Neural cell (in vitro differentiated cells): ENCODE measurements around the gene TRIO. TPM values are rescaled to one million over a fixed set of nuclear protein-coding genes. Genes with fewer than 3 reads are reported as not detected.

Source experiments
- H2AFZ ChIP-seq: fragments of 200-600, 300-800 bp; sonication (generic), shearing (Covaris generic); 2 replicates; pipeline ENCODE4 v1.6.0; 2014; ENCODE audit warnings: low read depth, mild to moderate bottlenecking, antibody characterized with exemption, low read length, moderate library complexity
- H3F3A ChIP-seq: fragments of 200-600 bp; shearing (Covaris generic); 2 replicates; pipeline ENCODE4 v1.6.1; 2016; ENCODE audit warnings: mild to moderate bottlenecking, moderate library complexity, mixed read lengths, antibody characterized with exemption, low read length; ENCODE audit not compliant: insufficient read depth, poor library complexity, severe bottlenecking
- H3K27ac ChIP-seq: fragments of 200-600, 300-800 bp; sonication (generic), shearing (Covaris generic); 2 replicates; pipeline ENCODE4 v1.5.1; 2014; ENCODE audit warnings: mild to moderate bottlenecking, low read length, moderate library complexity
- H3K27me3 ChIP-seq: fragments of 300-800, 200-600 bp; sonication (generic), shearing (Covaris generic); 2 replicates; pipeline ENCODE4 v1.6.0; 2014; ENCODE audit warnings: mild to moderate bottlenecking, low read depth, low read length, moderate library complexity; ENCODE audit not compliant: insufficient read depth
- H3K36me3 ChIP-seq: fragments of 300-800, 200-600 bp; sonication (generic), shearing (Covaris generic); 2 replicates; pipeline ENCODE4 v1.5.1; 2014; ENCODE audit warnings: mild to moderate bottlenecking, antibody characterized with exemption, low read length, moderate library complexity; ENCODE audit not compliant: insufficient read depth
- H3K4me2 ChIP-seq: fragments of 300-800, 200-600 bp; sonication (generic), shearing (Covaris generic); 2 replicates; pipeline ENCODE4 v1.6.0; 2014; ENCODE audit warnings: mild to moderate bottlenecking, low read length
- H3K4me3 ChIP-seq: fragments of 300-800, 200-600 bp; sonication (generic), shearing (Covaris generic); 2 replicates; pipeline ENCODE4 v1.5.1; 2014; ENCODE audit warnings: mild to moderate bottlenecking, low read length, moderate library complexity
- H3K79me2 ChIP-seq: fragments of 200-600 bp; shearing (Covaris generic); replicated peaks from 2 replicates; pipeline ENCODE4 v1.6.0; 2014; ENCODE audit warnings: mild to moderate bottlenecking, low read length, moderate library complexity; ENCODE audit not compliant: insufficient read depth
- H3K9ac ChIP-seq: fragments of 300-800, 200-600 bp; sonication (generic), shearing (Covaris generic); 2 replicates; pipeline ENCODE4 v1.6.1; 2016; ENCODE audit warnings: mild to moderate bottlenecking, low read length, mixed read lengths
- H3K9me2 ChIP-seq: fragments of 200-600 bp; shearing (Covaris generic); 2 replicates; pipeline ENCODE4 v1.6.1; 2016; ENCODE audit warnings: mild to moderate bottlenecking, low read length, mixed read lengths; ENCODE audit not compliant: insufficient read depth
- H3K9me3 ChIP-seq: fragments of 200-600, 300-800 bp; sonication (generic), shearing (Covaris generic); 2 replicates; pipeline ENCODE4 v1.6.1; 2016; ENCODE audit warnings: mild to moderate bottlenecking, mixed run types, low read length, moderate library complexity, mixed read lengths
- H4K20me1 ChIP-seq: fragments of 200-600 bp; shearing (Covaris generic); 2 replicates; pipeline ENCODE4 v1.6.1; 2016; ENCODE audit warnings: mild to moderate bottlenecking, mixed run types; ENCODE audit not compliant: insufficient read depth
- CTCF ChIP-seq: fragments of 450-650 bp; IDR thresholded peaks from 2 replicates; pipeline ENCODE4 v1.5.1; 2014; ENCODE audit warnings: antibody characterized with exemption, mild to moderate bottlenecking, moderate library complexity; ENCODE audit not compliant: poor library complexity, severe bottlenecking
- EP300 ChIP-seq: fragments of 450-650 bp; conservative IDR thresholded peaks from 2 replicates; pipeline ENCODE4 v1.6.1; 2014; ENCODE audit warnings: antibody characterized with exemption, mild to moderate bottlenecking, moderate library complexity; ENCODE audit not compliant: poor library complexity, severe bottlenecking
- EZH2 ChIP-seq: fragments of 200-600, 300-800 bp; shearing (Covaris generic), sonication (generic); IDR thresholded peaks from 2 replicates; pipeline ENCODE4 v1.6.1; 2014; ENCODE audit warnings: antibody characterized with exemption, low read length, borderline replicate concordance, mild to moderate bottlenecking; ENCODE audit not compliant: insufficient read depth, poor library complexity, severe bottlenecking
- MXI1 ChIP-seq: fragments of 450-650 bp; conservative IDR thresholded peaks from 2 replicates; pipeline ENCODE4 v1.6.1; 2014; ENCODE audit warnings: antibody characterized with exemption, mild to moderate bottlenecking; ENCODE audit not compliant: poor library complexity, severe bottlenecking
- POLR2AphosphoS5 ChIP-seq: IDR thresholded peaks from 2 replicates; pipeline ENCODE4 v1.6.1; 2012
- RAD21 ChIP-seq: fragments of 450-650 bp; conservative IDR thresholded peaks from 2 replicates; pipeline ENCODE4 v1.6.1; 2014; ENCODE audit warnings: antibody characterized with exemption, mild to moderate bottlenecking, moderate library complexity
- REST ChIP-seq: IDR thresholded peaks from 2 replicates; pipeline ENCODE4 v1.6.1; 2012; ENCODE audit warnings: borderline replicate concordance
- SMC3 ChIP-seq: fragments of 450-650 bp; conservative IDR thresholded peaks from 2 replicates; pipeline ENCODE4 v1.6.1; 2014; ENCODE audit warnings: antibody characterized with exemption, mild to moderate bottlenecking, moderate library complexity; ENCODE audit not compliant: poor library complexity
- TAF1 ChIP-seq: IDR thresholded peaks from 2 replicates; pipeline ENCODE4 v1.6.1; 2012; ENCODE audit warnings: low read depth
- polyA plus RNA-seq: library from polyadenylated mRNA; depleted of rRNA; stranded (reverse); fragments of >200 nt; gene quantifications from 2 replicates; pipeline ENCODE4 v1.2.3, GENCODE V29; 2014

The TRIO gene
- polyA plus RNA-seq, 1 donor from 2014 or later = 168 TPM

GRCh38 chr5:14186059-14186830 lies 43.1 kb downstream of the TRIO start:
- no peak overlapping the region for H3K4me2 ChIP-seq
- H3K79me2 ChIP-seq = peaks cover 96% of the 10 kb centered on the region
- H3K9ac ChIP-seq = no peak overlapping the region
- H3K9me2 ChIP-seq = no peaks in the 10 kb centered on the region
- H2AFZ ChIP-seq = no peak overlapping the region
- no peak overlapping the region for H3K27ac ChIP-seq
- H3K4me3 ChIP-seq = no peak overlapping the region
- H3K9me3 ChIP-seq = no peaks in the 10 kb centered on the region
- TF ChIP-seq EZH2 (no peak), SMC3 (no peak), REST (no peak), TAF1 (no peak), MXI1 (no peak), POLR2AphosphoS5 (no peak), RAD21 (no peak), EP300 (no peak), CTCF (no peak)
- no peaks in the 10 kb centered on the region for H3K36me3 ChIP-seq
- no peaks in the 10 kb centered on the region for H3F3A ChIP-seq
- peaks cover 86% of the 10 kb centered on the region for H4K20me1 ChIP-seq
- H3K27me3 ChIP-seq = no peaks in the 10 kb centered on the region

- H3K4me2 ChIP-seq = no peak overlapping the region
- no peak for TF ChIP-seq RAD21
- no peak for TF ChIP-seq POLR2AphosphoS5
- TF ChIP-seq REST = no peak
- TF ChIP-seq EP300 = no peak
- no peak for TF ChIP-seq EZH2
- TF ChIP-seq CTCF = no peak
- no peak for TF ChIP-seq MXI1
- no peak for TF ChIP-seq SMC3
- TF ChIP-seq TAF1 = no peak
- H3K27ac ChIP-seq = no peak overlapping the region
- no peaks in the 10 kb centered on the region for H3K9me2 ChIP-seq
- H3K36me3 ChIP-seq = no peaks in the 10 kb centered on the region
- H2AFZ ChIP-seq = no peak overlapping the region
- H4K20me1 ChIP-seq = peaks cover 81% of the 10 kb centered on the region
- H3K9me3 ChIP-seq = no peaks in the 10 kb centered on the region
- H3K79me2 ChIP-seq = peaks cover 96% of the 10 kb centered on the region
- no peaks in the 10 kb centered on the region for H3K27me3 ChIP-seq
- H3F3A ChIP-seq = no peaks in the 10 kb centered on the region
- H3K9ac ChIP-seq = no peak overlapping the region
- no peak overlapping the region for H3K4me3 ChIP-seq
Measured at GRCh38 chr5:14187157-14187556, 44.0 kb downstream of the TRIO start.
